Stimulated activated naive B cell treated with anti-CD40 and anti-IgM and Interleukin-4, amounts not matched to agents 10 μg/mL and 1 μg/mL and 100 μg/mL, for 72 hours (primary cell): ENCODE results near the gene UCK2.
A peak's percentile ranks its signal among the peaks of the same experiment; 100 is the strongest.

Source experiments
- ATAC-seq, 2 donors: fragments of 150-1000 bp; cut with Tn5 transposase; replicated peaks; 2 replicates each; pipeline ENCODE4 v1.10.0; 2021; ENCODE audit warnings: moderate library complexity in 1 of 2
- DNase-seq: peaks from one replicate; pipeline ENCODE4 v3.0.0; 2021
- H3K27ac Mint-ChIP-seq: one replicate; pipeline ENCODE4 v1.8.0; 2022; ENCODE audit warnings: mild to moderate bottlenecking, mixed read lengths
- H3K27me3 Mint-ChIP-seq, 2 donors: one replicate each; pipeline ENCODE4 v1.8.0; 2022; ENCODE audit warnings: mixed read lengths in 2 of 2
- H3K36me3 Mint-ChIP-seq, 2 donors: one replicate each; pipeline ENCODE4 v1.8.0; 2022; ENCODE audit warnings: mixed read lengths in 2 of 2, mild to moderate bottlenecking in 1 of 2
- H3K4me1 Mint-ChIP-seq, 2 donors: one replicate each; pipeline ENCODE4 v1.8.0; 2022; ENCODE audit warnings: mixed read lengths in 2 of 2, mild to moderate bottlenecking in 1 of 2
- H3K4me3 Mint-ChIP-seq, 2 donors: one replicate each; pipeline ENCODE4 v1.8.0; 2022; ENCODE audit warnings: mild to moderate bottlenecking in 2 of 2, mixed read lengths in 2 of 2, moderate library complexity in 1 of 2
- H3K9me3 Mint-ChIP-seq, 2 donors: one replicate each; pipeline ENCODE4 v1.8.0; 2022; ENCODE audit warnings: mixed read lengths in 2 of 2, mild to moderate bottlenecking in 1 of 2

Gene UCK2

GRCh38 chr1:165884690-165885304 lies 57.4 kb downstream of the UCK2 start:
- peak; percentile 80 to 85 for ATAC-seq
- H3K36me3 Mint-ChIP-seq = peaks cover 17 to 40% of the 10 kb centered on the region in 2 donors
- H3K9me3 Mint-ChIP-seq = no peaks in the 10 kb centered on the region
- H3K4me1 Mint-ChIP-seq = peaks cover 24 to 71% of the 10 kb centered on the region in 2 donors
- peak overlapping the region; percentile 66 for H3K27ac Mint-ChIP-seq
- H3K4me3 Mint-ChIP-seq = no peak overlapping the region
- no peak for DNase-seq
- no peaks in the 10 kb centered on the region for H3K27me3 Mint-ChIP-seq

- ATAC-seq (no peak), DNase-seq (no peak)
- H3K36me3 Mint-ChIP-seq = peaks cover 22 to 45% of the 10 kb centered on the region in 2 donors
- H3K27ac Mint-ChIP-seq = no peak overlapping the region
- no peaks in the 10 kb centered on the region for H3K9me3 Mint-ChIP-seq
- no peaks in the 10 kb centered on the region for H3K27me3 Mint-ChIP-seq
- no peak overlapping the region for H3K4me3 Mint-ChIP-seq
- H3K4me1 Mint-ChIP-seq = peaks cover 24 to 66% of the 10 kb centered on the region in 2 donors
These were observed 57.9 kb downstream of the UCK2 start for GRCh38 chr1:165885305-165885694.

GRCh38 chr1:165886193-165886592 lies 58.8 kb downstream of the UCK2 start:
- Mint-ChIP-seq H3K27ac (no peak overlapping the region), H3K27me3 (no peaks in the 10 kb centered on the region), H3K9me3 (no peaks in the 10 kb centered on the region), H3K36me3 (peaks cover 27 to 49% of the 10 kb centered on the region in 2 donors), H3K4me1 (peaks cover 23 to 59% of the 10 kb centered on the region in 2 donors), H3K4me3 (no peak overlapping the region)
- ATAC-seq (no peak), DNase-seq (no peak)

GRCh38 chr1:165886983-165887382 lies 59.6 kb downstream of the UCK2 start:
- Mint-ChIP-seq H3K27me3 (no peaks in the 10 kb centered on the region), H3K4me1 (peaks cover 24 to 52% of the 10 kb centered on the region in 2 donors), H3K9me3 (no peaks in the 10 kb centered on the region), H3K4me3 (no peak overlapping the region), H3K27ac (no peak overlapping the region), H3K36me3 (peaks cover 33 to 54% of the 10 kb centered on the region in 2 donors)
- DNase-seq (no peak), ATAC-seq (no peak)

- Mint-ChIP-seq H3K36me3 (peaks cover 43 to 55% of the 10 kb centered on the region in 2 donors), H3K27ac (no peak overlapping the region), H3K27me3 (no peaks in the 10 kb centered on the region), H3K4me3 (no peak overlapping the region), H3K4me1 (peaks cover 20 to 42% of the 10 kb centered on the region in 2 donors), H3K9me3 (no peaks in the 10 kb centered on the region)
- DNase-seq = no peak
- no peak for ATAC-seq
These were observed 60.6 kb downstream of the UCK2 start for GRCh38 chr1:165887877-165888551.

GRCh38 chr1:165888552-165888920 lies 61.1 kb downstream of the UCK2 start:
- ATAC-seq = no peak
- H3K4me1 Mint-ChIP-seq = peaks cover 18 to 36% of the 10 kb centered on the region in 2 donors
- no peak for DNase-seq
- no peaks in the 10 kb centered on the region for H3K27me3 Mint-ChIP-seq
- H3K27ac Mint-ChIP-seq = no peak overlapping the region
- H3K9me3 Mint-ChIP-seq = no peaks in the 10 kb centered on the region
- H3K36me3 Mint-ChIP-seq = peaks cover 46 to 55% of the 10 kb centered on the region in 2 donors
- no peak overlapping the region for H3K4me3 Mint-ChIP-seq

- DNase-seq (no peak), ATAC-seq (no peak)
- H3K36me3 Mint-ChIP-seq = peaks cover 52 to 68% of the 10 kb centered on the region in 2 donors
- H3K27me3 Mint-ChIP-seq = no peaks in the 10 kb centered on the region
- H3K27ac Mint-ChIP-seq = peak overlapping the region; percentile 56
- no peak overlapping the region for H3K4me3 Mint-ChIP-seq
- H3K9me3 Mint-ChIP-seq = no peaks in the 10 kb centered on the region
- peaks cover 11 to 15% of the 10 kb centered on the region in 2 donors for H3K4me1 Mint-ChIP-seq
These were observed 63.3 kb downstream of the UCK2 start for GRCh38 chr1:165890684-165891083.

- H3K36me3 Mint-ChIP-seq = peaks cover 51 to 72% of the 10 kb centered on the region in 2 donors
- peaks cover 9% of the 10 kb centered on the region in 2 donors for H3K4me1 Mint-ChIP-seq
These were observed 63.9 kb downstream of the UCK2 start for GRCh38 chr1:165891111-165891860.

GRCh38 chr1:165892935-165893334 lies 65.5 kb downstream of the UCK2 start:
- ATAC-seq (no peak), DNase-seq (no peak)
- Mint-ChIP-seq H3K27ac (no peak overlapping the region), H3K4me3 (no peak overlapping the region), H3K27me3 (no peaks in the 10 kb centered on the region), H3K36me3 (peaks cover 57 to 79% of the 10 kb centered on the region in 2 donors), H3K9me3 (no peaks in the 10 kb centered on the region), H3K4me1 (peaks cover 0 to 3% of the 10 kb centered on the region in 2 donors)

More at GRCh38 chr1:165891111-165891860, 63.9 kb downstream of the UCK2 start:
- Mint-ChIP-seq H3K27me3 (no peaks in the 10 kb centered on the region), H3K9me3 (no peaks in the 10 kb centered on the region), H3K27ac (peak overlapping the region; percentile 17), H3K4me3 (no peak overlapping the region)
- DNase-seq (no peak), ATAC-seq (no peak)

GRCh38 chr1:165893507-165893906 lies 66.1 kb downstream of the UCK2 start:
- H3K36me3 Mint-ChIP-seq = peaks cover 59 to 80% of the 10 kb centered on the region in 2 donors
- no peak for ATAC-seq
- H3K4me1 Mint-ChIP-seq = peaks cover 0 to 2% of the 10 kb centered on the region in 2 donors

GRCh38 chr1:165894591-165894990 lies 67.2 kb downstream of the UCK2 start:
- ATAC-seq = no peak
- Mint-ChIP-seq H3K4me3 (no peak overlapping the region), H3K9me3 (no peaks in the 10 kb centered on the region), H3K27ac (no peak overlapping the region), H3K36me3 (peaks cover 66 to 91% of the 10 kb centered on the region in 2 donors), H3K4me1 (peaks cover 0 to 2% of the 10 kb centered on the region in 2 donors), H3K27me3 (no peaks in the 10 kb centered on the region)
- DNase-seq = no peak

More at GRCh38 chr1:165893507-165893906, 66.1 kb downstream of the UCK2 start:
- Mint-ChIP-seq H3K27ac (no peak overlapping the region), H3K27me3 (no peaks in the 10 kb centered on the region), H3K9me3 (no peaks in the 10 kb centered on the region), H3K4me3 (no peak overlapping the region)
- DNase-seq = no peak

GRCh38 chr1:165895451-165895871 lies 68.0 kb downstream of the UCK2 start:
- H3K27ac Mint-ChIP-seq = no peak overlapping the region
- H3K4me1 Mint-ChIP-seq = peaks cover 0 to 2% of the 10 kb centered on the region in 2 donors
- H3K4me3 Mint-ChIP-seq = no peak overlapping the region
- H3K36me3 Mint-ChIP-seq = peaks cover 60 to 91% of the 10 kb centered on the region in 2 donors
- H3K9me3 Mint-ChIP-seq = no peaks in the 10 kb centered on the region
- DNase-seq = no peak
- no peak for ATAC-seq
- no peaks in the 10 kb centered on the region for H3K27me3 Mint-ChIP-seq

- Mint-ChIP-seq H3K4me1 (peaks cover 0 to 2% of the 10 kb centered on the region in 2 donors), H3K27me3 (no peaks in the 10 kb centered on the region), H3K4me3 (no peak overlapping the region), H3K36me3 (peaks cover 60 to 93% of the 10 kb centered on the region in 2 donors), H3K9me3 (no peaks in the 10 kb centered on the region), H3K27ac (no peak overlapping the region)
- no peak for ATAC-seq
- DNase-seq = no peak
These were observed 68.9 kb downstream of the UCK2 start for GRCh38 chr1:165896277-165896676.
